HEK293 (cell line): Measurements from ENCODE around the gene FADS6.

Experiments
- BCL11A ChIP-seq: fragments of 450-650 bp; formaldehyde crosslinking; IDR thresholded peaks from 2 replicates; pipeline ENCODE4 v1.5.1; 2016; ENCODE audit warnings: low read depth, missing biosample characterization, missing genetic modification characterization
- KLF7 ChIP-seq: fragments of 450-650 bp; formaldehyde crosslinking; IDR thresholded peaks from 2 replicates; pipeline ENCODE4 v1.5.1; 2016; ENCODE audit warnings: missing biosample characterization, missing genetic modification characterization, borderline replicate concordance
- KLF8 ChIP-seq: fragments of 450-650 bp; formaldehyde crosslinking; IDR thresholded peaks from 2 replicates; pipeline ENCODE4 v1.5.1; 2016; ENCODE audit warnings: missing biosample characterization, missing genetic modification characterization
- KLF9 ChIP-seq: fragments of 450-650 bp; formaldehyde crosslinking; IDR thresholded peaks from 2 replicates; pipeline ENCODE4 v1.5.1; 2016; ENCODE audit warnings: missing biosample characterization, missing genetic modification characterization, low read depth
- MEIS1 ChIP-seq: sonication (generic); formaldehyde crosslinking; IDR thresholded peaks from 2 replicates; pipeline ENCODE4 v1.8.1; 2022; ENCODE audit warnings: missing genetic modification reagents, mild to moderate bottlenecking, borderline replicate concordance
- MYNN ChIP-seq: fragments of 450-650 bp; formaldehyde crosslinking; IDR thresholded peaks from 2 replicates; pipeline ENCODE4 v1.5.1; 2016; ENCODE audit warnings: missing biosample characterization, missing genetic modification characterization, borderline replicate concordance
- YY1 ChIP-seq: fragments of 450-650 bp; formaldehyde crosslinking; IDR thresholded peaks from 2 replicates; pipeline ENCODE4 v1.5.1; 2018; ENCODE audit warnings: missing biosample characterization, missing genetic modification characterization
- ZNF133 ChIP-seq: fragments of 450-650 bp; formaldehyde crosslinking; IDR thresholded peaks from 2 replicates; pipeline ENCODE4 v1.5.1; 2016; ENCODE audit warnings: missing biosample characterization, missing genetic modification characterization
- ZNF184 ChIP-seq: fragments of 450-650 bp; IDR thresholded peaks from 2 replicates; pipeline ENCODE4 v1.5.1; 2018; ENCODE audit warnings: missing biosample characterization, mild to moderate bottlenecking, missing genetic modification characterization
- ZNF354C ChIP-seq: fragments of 450-650 bp; formaldehyde crosslinking; IDR thresholded peaks from 2 replicates; pipeline ENCODE4 v1.5.1; 2016; ENCODE audit warnings: missing biosample characterization, missing genetic modification characterization, low read depth, borderline replicate concordance
- ZNF416 ChIP-seq: fragments of 450-650 bp; formaldehyde crosslinking; IDR thresholded peaks from 2 replicates; pipeline ENCODE4 v1.5.1; 2016; ENCODE audit warnings: missing biosample characterization, missing genetic modification characterization
- ZSCAN23 ChIP-seq: fragments of 450-650 bp; formaldehyde crosslinking; IDR thresholded peaks from 2 replicates; pipeline ENCODE4 v1.5.1; 2016; ENCODE audit warnings: missing biosample characterization, missing genetic modification characterization
- TF ChIP-seq, protein P1 (sequence below): fragments of 450-650 bp; formaldehyde crosslinking; IDR thresholded peaks from 2 replicates; pipeline ENCODE4 v1.5.1; 2017; ENCODE audit warnings: missing biosample characterization, missing genetic modification characterization
- TF ChIP-seq, protein P2 (sequence below): fragments of 450-650 bp; formaldehyde crosslinking; IDR thresholded peaks from 2 replicates; pipeline ENCODE4 v1.5.1; 2016; ENCODE audit warnings: missing biosample characterization, missing genetic modification characterization
- TF ChIP-seq, protein P3 (sequence below): fragments of 450-650 bp; formaldehyde crosslinking; IDR thresholded peaks from 2 replicates; pipeline ENCODE4 v1.5.1; 2016; ENCODE audit warnings: missing biosample characterization, missing genetic modification characterization
- TF ChIP-seq, protein P4 (sequence below): fragments of 450-650 bp; formaldehyde crosslinking; IDR thresholded peaks from 2 replicates; pipeline ENCODE4 v1.5.1; 2016; ENCODE audit warnings: missing biosample characterization, missing genetic modification characterization
- TF ChIP-seq, protein P5 (sequence below): fragments of 450-650 bp; formaldehyde crosslinking; IDR thresholded peaks from 2 replicates; pipeline ENCODE4 v1.5.1; 2017; ENCODE audit warnings: missing biosample characterization, missing genetic modification characterization
- TF ChIP-seq, protein P6 (sequence below): fragments of 450-650 bp; formaldehyde crosslinking; IDR thresholded peaks from 2 replicates; pipeline ENCODE4 v1.5.1; 2016; ENCODE audit warnings: missing biosample characterization, missing genetic modification characterization
- TF ChIP-seq, protein P7 (sequence below): fragments of 450-650 bp; formaldehyde crosslinking; IDR thresholded peaks from 2 replicates; pipeline ENCODE4 v1.5.1; 2016; ENCODE audit warnings: missing biosample characterization, missing genetic modification characterization
- TF ChIP-seq, protein P8 (sequence below): fragments of 450-650 bp; formaldehyde crosslinking; IDR thresholded peaks from 2 replicates; pipeline ENCODE4 v1.5.1; 2016; ENCODE audit warnings: missing biosample characterization, missing genetic modification characterization

The FADS6 gene

DNA sequence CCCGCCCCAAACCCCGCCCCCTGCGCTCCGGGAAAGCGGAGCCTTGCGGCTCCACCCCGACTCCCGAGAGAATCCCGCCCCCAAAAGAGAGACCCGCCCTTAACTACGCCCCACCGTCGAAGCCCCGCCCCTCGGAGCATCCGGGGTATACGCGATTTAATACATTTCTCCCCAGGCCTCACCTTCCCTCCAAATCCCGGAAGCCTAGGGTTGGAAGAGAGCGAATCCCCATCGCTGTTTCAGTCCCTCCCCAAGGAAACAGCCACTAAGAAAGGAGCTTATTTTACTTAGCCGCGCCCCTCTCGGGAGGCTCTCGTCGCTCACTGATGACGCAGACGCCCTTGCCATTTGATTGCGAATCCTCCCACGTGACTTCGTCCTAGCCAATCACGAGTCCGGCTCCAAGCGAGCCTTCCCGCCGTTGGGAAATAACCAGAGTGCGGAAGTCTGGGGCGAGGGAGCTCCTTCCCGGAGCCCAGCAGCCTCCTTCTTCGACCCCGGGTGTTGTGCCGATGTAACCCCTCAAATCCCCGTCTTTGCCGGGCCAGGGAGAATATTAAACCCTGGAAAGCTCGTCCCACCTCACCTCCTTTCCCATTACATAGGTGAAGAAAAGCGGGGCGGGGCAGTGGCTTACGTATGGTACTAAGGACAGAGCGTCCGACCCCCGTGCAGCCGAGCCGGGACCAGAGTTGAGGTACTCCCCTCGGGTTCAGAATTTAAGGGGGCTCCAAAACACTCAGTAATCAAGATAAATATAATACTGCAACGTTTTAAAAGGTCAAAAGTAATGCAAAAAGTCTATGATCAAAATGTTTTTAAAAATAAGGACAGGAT lies 20.2 kb downstream of the FADS6 start (continued):
- TF ChIP-seq ZSCAN23 (no peak), KLF9 (tag by site-specific recombination) (peak; percentile 28; the same call in 1 of the 2 replicates), ZNF133 (no peak), ZNF416 (no peak), KLF8 (tag by site-specific recombination) (peak; percentile 90), MYNN (no peak), MEIS1 (CRISPR knock-in tag) (no peak), BCL11A (tag by site-specific recombination) (no peak), KLF7 (tag by site-specific recombination) (no peak), ZNF354C (tag by site-specific recombination) (no peak), ZNF184 (tag by site-specific recombination) (no peak; the same call in 1 of the 2 replicates), YY1 (tag by site-specific recombination) (0 out of 2 replicates have a peak, but pooled peaks have one; percentile 19)
- TF ChIP-seq, protein P1, sequence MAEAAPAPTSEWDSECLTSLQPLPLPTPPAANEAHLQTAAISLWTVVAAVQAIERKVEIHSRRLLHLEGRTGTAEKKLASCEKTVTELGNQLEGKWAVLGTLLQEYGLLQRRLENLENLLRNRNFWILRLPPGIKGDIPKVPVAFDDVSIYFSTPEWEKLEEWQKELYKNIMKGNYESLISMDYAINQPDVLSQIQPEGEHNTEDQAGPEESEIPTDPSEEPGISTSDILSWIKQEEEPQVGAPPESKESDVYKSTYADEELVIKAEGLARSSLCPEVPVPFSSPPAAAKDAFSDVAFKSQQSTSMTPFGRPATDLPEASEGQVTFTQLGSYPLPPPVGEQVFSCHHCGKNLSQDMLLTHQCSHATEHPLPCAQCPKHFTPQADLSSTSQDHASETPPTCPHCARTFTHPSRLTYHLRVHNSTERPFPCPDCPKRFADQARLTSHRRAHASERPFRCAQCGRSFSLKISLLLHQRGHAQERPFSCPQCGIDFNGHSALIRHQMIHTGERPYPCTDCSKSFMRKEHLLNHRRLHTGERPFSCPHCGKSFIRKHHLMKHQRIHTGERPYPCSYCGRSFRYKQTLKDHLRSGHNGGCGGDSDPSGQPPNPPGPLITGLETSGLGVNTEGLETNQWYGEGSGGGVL (tag by site-specific recombination): no peak
- TF ChIP-seq, protein P2, sequence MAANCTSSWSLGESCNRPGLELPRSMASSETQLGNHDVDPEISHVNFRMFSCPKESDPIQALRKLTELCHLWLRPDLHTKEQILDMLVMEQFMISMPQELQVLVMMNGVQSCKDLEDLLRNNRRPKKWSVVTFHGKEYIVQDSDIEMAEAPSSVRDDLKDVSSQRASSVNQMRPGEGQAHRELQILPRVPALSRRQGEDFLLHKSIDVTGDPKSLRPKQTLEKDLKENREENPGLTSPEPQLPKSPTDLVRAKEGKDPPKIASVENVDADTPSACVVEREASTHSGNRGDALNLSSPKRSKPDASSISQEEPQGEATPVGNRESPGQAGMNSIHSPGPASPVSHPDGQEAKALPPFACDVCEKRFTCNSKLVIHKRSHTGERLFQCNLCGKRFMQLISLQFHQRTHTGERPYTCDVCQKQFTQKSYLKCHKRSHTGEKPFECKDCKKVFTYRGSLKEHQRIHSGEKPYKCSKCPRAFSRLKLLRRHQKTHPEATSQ: no peak; the same call in 1 of the 2 replicates
- TF ChIP-seq, protein P3, sequence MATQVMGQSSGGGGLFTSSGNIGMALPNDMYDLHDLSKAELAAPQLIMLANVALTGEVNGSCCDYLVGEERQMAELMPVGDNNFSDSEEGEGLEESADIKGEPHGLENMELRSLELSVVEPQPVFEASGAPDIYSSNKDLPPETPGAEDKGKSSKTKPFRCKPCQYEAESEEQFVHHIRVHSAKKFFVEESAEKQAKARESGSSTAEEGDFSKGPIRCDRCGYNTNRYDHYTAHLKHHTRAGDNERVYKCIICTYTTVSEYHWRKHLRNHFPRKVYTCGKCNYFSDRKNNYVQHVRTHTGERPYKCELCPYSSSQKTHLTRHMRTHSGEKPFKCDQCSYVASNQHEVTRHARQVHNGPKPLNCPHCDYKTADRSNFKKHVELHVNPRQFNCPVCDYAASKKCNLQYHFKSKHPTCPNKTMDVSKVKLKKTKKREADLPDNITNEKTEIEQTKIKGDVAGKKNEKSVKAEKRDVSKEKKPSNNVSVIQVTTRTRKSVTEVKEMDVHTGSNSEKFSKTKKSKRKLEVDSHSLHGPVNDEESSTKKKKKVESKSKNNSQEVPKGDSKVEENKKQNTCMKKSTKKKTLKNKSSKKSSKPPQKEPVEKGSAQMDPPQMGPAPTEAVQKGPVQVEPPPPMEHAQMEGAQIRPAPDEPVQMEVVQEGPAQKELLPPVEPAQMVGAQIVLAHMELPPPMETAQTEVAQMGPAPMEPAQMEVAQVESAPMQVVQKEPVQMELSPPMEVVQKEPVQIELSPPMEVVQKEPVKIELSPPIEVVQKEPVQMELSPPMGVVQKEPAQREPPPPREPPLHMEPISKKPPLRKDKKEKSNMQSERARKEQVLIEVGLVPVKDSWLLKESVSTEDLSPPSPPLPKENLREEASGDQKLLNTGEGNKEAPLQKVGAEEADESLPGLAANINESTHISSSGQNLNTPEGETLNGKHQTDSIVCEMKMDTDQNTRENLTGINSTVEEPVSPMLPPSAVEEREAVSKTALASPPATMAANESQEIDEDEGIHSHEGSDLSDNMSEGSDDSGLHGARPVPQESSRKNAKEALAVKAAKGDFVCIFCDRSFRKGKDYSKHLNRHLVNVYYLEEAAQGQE (tag by site-specific recombination): peak; percentile 84
- TF ChIP-seq, protein P4, sequence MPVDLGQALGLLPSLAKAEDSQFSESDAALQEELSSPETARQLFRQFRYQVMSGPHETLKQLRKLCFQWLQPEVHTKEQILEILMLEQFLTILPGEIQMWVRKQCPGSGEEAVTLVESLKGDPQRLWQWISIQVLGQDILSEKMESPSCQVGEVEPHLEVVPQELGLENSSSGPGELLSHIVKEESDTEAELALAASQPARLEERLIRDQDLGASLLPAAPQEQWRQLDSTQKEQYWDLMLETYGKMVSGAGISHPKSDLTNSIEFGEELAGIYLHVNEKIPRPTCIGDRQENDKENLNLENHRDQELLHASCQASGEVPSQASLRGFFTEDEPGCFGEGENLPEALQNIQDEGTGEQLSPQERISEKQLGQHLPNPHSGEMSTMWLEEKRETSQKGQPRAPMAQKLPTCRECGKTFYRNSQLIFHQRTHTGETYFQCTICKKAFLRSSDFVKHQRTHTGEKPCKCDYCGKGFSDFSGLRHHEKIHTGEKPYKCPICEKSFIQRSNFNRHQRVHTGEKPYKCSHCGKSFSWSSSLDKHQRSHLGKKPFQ (tag by site-specific recombination): no peak
- TF ChIP-seq, protein P5, sequence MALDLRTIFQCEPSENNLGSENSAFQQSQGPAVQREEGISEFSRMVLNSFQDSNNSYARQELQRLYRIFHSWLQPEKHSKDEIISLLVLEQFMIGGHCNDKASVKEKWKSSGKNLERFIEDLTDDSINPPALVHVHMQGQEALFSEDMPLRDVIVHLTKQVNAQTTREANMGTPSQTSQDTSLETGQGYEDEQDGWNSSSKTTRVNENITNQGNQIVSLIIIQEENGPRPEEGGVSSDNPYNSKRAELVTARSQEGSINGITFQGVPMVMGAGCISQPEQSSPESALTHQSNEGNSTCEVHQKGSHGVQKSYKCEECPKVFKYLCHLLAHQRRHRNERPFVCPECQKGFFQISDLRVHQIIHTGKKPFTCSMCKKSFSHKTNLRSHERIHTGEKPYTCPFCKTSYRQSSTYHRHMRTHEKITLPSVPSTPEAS: no peak
- TF ChIP-seq, protein P6, sequence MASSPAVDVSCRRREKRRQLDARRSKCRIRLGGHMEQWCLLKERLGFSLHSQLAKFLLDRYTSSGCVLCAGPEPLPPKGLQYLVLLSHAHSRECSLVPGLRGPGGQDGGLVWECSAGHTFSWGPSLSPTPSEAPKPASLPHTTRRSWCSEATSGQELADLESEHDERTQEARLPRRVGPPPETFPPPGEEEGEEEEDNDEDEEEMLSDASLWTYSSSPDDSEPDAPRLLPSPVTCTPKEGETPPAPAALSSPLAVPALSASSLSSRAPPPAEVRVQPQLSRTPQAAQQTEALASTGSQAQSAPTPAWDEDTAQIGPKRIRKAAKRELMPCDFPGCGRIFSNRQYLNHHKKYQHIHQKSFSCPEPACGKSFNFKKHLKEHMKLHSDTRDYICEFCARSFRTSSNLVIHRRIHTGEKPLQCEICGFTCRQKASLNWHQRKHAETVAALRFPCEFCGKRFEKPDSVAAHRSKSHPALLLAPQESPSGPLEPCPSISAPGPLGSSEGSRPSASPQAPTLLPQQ (tag by site-specific recombination): no peak
- TF ChIP-seq, protein P7, sequence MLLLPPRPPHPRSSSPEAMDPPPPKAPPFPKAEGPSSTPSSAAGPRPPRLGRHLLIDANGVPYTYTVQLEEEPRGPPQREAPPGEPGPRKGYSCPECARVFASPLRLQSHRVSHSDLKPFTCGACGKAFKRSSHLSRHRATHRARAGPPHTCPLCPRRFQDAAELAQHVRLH (tag by site-specific recombination): no peak
- TF ChIP-seq, protein P8, sequence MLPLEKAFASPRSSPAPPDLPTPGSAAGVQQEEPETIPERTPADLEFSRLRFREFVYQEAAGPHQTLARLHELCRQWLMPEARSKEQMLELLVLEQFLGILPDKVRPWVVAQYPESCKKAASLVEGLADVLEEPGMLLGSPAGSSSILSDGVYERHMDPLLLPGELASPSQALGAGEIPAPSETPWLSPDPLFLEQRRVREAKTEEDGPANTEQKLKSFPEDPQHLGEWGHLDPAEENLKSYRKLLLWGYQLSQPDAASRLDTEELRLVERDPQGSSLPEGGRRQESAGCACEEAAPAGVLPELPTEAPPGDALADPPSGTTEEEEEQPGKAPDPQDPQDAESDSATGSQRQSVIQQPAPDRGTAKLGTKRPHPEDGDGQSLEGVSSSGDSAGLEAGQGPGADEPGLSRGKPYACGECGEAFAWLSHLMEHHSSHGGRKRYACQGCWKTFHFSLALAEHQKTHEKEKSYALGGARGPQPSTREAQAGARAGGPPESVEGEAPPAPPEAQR (tag by site-specific recombination): no peak
